ENCODE data around the gene UMAD1. TPM values are rescaled to one million over a fixed set of nuclear protein-coding genes. Genes with fewer than 3 reads are reported as not detected.
"Not testable (repeated sequence)": the region's sequence is repeated elsewhere in the genome, so short reads cannot be mapped to it uniquely, and the experiment has no call there.

UMAD1 gene
- total RNA-seq, 1 donor, result 24.9 TPM

DNA sequence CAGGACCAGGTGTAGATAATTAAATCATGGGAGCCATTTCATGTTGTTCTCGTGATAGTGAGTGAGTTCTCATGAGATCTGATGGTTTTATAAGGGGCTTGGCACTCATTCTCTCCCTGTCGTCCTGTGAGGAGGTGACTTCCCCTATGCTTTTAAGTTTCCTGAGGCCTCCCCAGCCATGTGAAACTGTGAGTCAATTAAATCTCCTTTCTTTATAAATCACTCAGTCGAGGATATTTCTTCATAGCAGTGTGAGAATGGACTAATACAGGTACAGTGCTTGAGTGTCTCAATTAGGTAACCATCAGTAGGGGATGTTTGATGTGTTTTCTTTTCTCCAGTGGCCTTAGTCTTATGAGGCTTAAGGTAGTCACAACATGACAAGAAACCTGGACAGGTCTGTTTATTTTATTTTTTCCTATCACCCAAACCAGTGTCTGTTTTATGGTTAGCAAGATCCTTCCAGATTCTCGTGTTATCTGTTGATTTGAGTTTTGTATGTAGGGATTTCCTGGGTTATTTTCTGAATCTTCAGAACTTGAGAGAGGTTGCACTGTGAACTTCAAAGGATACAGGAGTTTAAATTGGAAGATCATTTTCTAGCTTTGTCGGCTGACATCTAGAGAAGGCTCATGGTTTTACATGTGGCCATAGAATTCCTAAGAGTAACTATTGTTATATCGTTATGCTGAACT lies 32.1 kb downstream of the UMAD1 start:
- no peak overlapping the region for H3K4me3 ChIP-seq (ENCODE audit: low read depth, low read length)
- TF ChIP-seq, protein P1, sequence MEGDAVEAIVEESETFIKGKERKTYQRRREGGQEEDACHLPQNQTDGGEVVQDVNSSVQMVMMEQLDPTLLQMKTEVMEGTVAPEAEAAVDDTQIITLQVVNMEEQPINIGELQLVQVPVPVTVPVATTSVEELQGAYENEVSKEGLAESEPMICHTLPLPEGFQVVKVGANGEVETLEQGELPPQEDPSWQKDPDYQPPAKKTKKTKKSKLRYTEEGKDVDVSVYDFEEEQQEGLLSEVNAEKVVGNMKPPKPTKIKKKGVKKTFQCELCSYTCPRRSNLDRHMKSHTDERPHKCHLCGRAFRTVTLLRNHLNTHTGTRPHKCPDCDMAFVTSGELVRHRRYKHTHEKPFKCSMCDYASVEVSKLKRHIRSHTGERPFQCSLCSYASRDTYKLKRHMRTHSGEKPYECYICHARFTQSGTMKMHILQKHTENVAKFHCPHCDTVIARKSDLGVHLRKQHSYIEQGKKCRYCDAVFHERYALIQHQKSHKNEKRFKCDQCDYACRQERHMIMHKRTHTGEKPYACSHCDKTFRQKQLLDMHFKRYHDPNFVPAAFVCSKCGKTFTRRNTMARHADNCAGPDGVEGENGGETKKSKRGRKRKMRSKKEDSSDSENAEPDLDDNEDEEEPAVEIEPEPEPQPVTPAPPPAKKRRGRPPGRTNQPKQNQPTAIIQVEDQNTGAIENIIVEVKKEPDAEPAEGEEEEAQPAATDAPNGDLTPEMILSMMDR (IDR thresholded peaks at IDR 0.05; ENCODE audit: insufficient read depth, low read length), result no peak
- no peak for DNase-seq (ENCODE audit: low read depth)

GRCh38 chr7:7673240-7673550 lies 32.6 kb downstream of the UMAD1 start:
- H3K4me3 ChIP-seq (ENCODE audit: low read depth, low read length), result no peak overlapping the region
- no peak for DNase-seq (ENCODE audit: low read depth)
- TF ChIP-seq, protein P1 (IDR thresholded peaks at IDR 0.05; ENCODE audit: insufficient read depth, low read length), result no peak

- TF ChIP-seq, protein P1 (IDR thresholded peaks at IDR 0.05; ENCODE audit: insufficient read depth, low read length), result no peak
- no peak overlapping the region for H3K4me3 ChIP-seq (ENCODE audit: low read depth, low read length)
- no peak for DNase-seq (ENCODE audit: low read depth)
These were observed 35.1 kb downstream of the UMAD1 start for GRCh38 chr7:7675686-7676085.

DNA sequence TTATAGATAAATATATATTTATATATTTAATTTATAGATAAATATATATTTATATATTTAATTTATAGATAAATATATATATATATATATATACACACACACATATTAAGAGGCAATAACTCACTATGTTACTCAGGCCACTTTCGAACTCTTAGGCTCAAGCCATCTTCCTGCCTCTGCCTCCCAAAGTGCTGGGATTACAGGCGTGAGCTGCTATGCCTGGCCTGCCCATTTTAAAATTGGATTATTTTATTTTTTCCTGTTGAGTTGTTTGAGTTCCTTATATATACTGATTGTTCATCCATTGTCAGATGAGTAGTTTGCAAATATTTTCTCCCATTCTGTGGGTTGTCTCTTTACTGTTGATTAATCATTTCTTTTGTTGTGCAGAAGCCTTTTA lies 39.1 kb downstream of the UMAD1 start:
- not testable (repeated sequence) for DNase-seq (ENCODE audit: low read depth); H3K4me3 ChIP-seq (ENCODE audit: low read depth, low read length)

DNA sequence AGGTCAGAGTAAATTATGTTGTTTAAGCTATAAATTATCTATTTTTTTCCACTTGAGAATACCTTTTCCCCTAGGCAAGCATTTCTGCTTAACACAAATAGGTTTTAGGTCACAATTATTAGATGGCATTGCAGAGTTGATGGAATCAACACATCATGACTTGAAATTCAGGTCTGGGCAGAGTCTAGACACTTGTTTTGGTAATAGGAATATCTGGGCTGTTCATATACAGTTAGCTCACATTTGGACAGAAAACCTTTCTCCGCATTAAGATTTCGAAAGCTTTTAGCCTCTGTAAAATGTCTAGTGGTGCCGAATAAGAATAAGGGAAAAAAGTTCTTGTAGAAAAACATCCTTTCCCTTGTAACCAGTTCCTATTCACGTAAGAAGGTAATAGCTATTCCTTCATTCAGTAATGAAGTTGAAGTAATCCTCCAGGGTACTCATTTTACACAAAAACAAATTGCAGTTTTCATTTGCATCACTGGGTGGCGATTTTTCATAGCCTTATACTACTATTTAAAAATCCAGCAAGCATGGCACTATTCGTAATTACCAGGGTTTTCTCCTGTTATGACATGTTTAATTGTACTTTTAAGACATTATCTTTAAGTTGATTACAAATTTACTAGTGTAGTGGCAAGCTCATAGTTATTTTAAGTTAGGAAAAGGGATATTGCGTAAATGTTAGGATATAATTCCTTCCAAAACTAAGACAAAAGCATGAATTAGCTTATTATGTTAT lies 40.8 kb downstream of the UMAD1 start:
- H3K4me3 ChIP-seq (ENCODE audit: low read depth, low read length), result no peak overlapping the region
- TF ChIP-seq, protein P1 (IDR thresholded peaks at IDR 0.05; ENCODE audit: insufficient read depth, low read length), result peak; percentile 57
- DNase-seq (ENCODE audit: low read depth), result peak; percentile 83

GRCh38 chr7:7681936-7682329 lies 41.4 kb downstream of the UMAD1 start:
- no peak for DNase-seq (ENCODE audit: low read depth)
- TF ChIP-seq, protein P1 (IDR thresholded peaks at IDR 0.05; ENCODE audit: insufficient read depth, low read length), result no peak
- no peak overlapping the region for H3K4me3 ChIP-seq (ENCODE audit: low read depth, low read length)

DNA sequence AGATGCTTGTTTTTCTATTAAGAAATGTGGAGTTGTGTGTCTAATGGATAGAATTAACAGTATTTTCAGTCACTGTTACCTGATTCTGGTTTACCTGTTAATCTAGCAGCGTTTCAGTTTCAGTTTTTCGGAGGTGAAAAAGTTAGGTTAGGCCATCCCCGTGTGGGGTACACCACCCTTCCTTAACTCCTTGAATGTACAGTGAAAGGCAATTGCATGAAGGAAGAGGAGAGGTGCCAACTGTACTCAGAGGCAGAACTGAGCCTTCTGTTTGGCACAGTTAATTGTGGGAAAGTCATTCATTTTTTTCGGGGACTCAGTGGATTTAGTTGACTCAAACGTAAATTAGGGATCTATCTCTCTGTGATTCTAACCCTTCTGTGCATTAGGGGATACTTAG lies 42.3 kb downstream of the UMAD1 start:
- no peak for DNase-seq (ENCODE audit: low read depth)
- TF ChIP-seq, protein P1 (IDR thresholded peaks at IDR 0.05; ENCODE audit: insufficient read depth, low read length), result no peak
- H3K4me3 ChIP-seq (ENCODE audit: low read depth, low read length), result no peak overlapping the region
